Measurements from ENCODE around the gene UBALD1. TPM values are rescaled to one million over a fixed set of nuclear protein-coding genes. Genes with fewer than 3 reads are reported as not detected.

The UBALD1 gene
- total RNA-seq, 4 donors from 2014 or later, result 13.5 to 19.0 (median 15.4) TPM

GRCh38 chr16:4634768-4635167 lies 20.1 kb upstream of the UBALD1 start:
- intact Hi-C loops (cut with DNase I; ENCODE audit: low total_unique reads), result no loop called here
- in situ Hi-C loops (cut with MboI; ENCODE audit: low sequenced_read_pairs in 4 of 4), result no loop called here
- no peaks in the 10 kb centered on the region for H3K27me3 ChIP-seq
- DNase-seq (no peak), ATAC-seq (no peak)
- H3K4me3 ChIP-seq, result no peak overlapping the region
- H3K9me3 ChIP-seq, result no peaks in the 10 kb centered on the region
- H3K4me1 ChIP-seq, result peaks cover 0 to 4% of the 10 kb centered on the region in 2 donors
- TF ChIP-seq POLR2A (IDR thresholded peaks at IDR 0.05) (no peak), CTCF (IDR thresholded peaks at IDR 0.05 in 4 of 5, conservative IDR thresholded peaks at IDR 0.05 in 1 of 5) (no peak)
- H3K27ac ChIP-seq, result no peak overlapping the region
- no peaks in the 10 kb centered on the region for H3K36me3 ChIP-seq

- no peak overlapping the region for H3K4me3 ChIP-seq
- peaks cover 0 to 4% of the 10 kb centered on the region in 2 donors for H3K4me1 ChIP-seq
- no peaks in the 10 kb centered on the region for H3K36me3 ChIP-seq
- no peak for DNase-seq
- no peak overlapping the region for H3K27ac ChIP-seq
- in situ Hi-C loops (cut with MboI; ENCODE audit: low sequenced_read_pairs in 4 of 4) (no loop called here), intact Hi-C loops (cut with DNase I; ENCODE audit: low total_unique reads) (no loop called here)
- TF ChIP-seq CTCF (IDR thresholded peaks at IDR 0.05 in 4 of 5, conservative IDR thresholded peaks at IDR 0.05 in 1 of 5), result no peak
- TF ChIP-seq POLR2A (IDR thresholded peaks at IDR 0.05), result no peak
- no peak for ATAC-seq
- H3K9me3 ChIP-seq, result no peaks in the 10 kb centered on the region
- H3K27me3 ChIP-seq, result no peaks in the 10 kb centered on the region
Observed at GRCh38 chr16:4633910-4634635, 19.4 kb upstream of the UBALD1 start.

DNA sequence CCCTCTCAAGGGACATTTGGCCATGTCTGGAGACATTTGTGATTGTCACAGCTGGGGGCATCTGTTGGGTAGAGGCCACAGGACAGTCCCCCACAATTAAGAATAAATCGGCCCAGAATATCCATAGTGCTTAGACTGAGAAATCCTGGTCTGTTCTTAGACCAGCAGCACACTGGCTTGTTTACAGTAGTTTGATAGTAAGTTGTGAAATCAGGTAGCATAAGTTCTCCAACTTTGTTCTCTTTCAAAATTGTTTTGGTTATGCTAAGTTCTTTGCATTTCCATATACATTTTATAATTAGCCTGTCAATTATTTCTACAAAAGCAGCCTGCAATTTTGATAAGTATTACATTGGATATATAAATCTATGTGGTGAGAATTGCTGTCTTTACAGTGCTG lies 16.8 kb upstream of the UBALD1 start:
- in situ Hi-C loops (cut with MboI; ENCODE audit: low sequenced_read_pairs in 4 of 4), result no loop called here

DNA sequence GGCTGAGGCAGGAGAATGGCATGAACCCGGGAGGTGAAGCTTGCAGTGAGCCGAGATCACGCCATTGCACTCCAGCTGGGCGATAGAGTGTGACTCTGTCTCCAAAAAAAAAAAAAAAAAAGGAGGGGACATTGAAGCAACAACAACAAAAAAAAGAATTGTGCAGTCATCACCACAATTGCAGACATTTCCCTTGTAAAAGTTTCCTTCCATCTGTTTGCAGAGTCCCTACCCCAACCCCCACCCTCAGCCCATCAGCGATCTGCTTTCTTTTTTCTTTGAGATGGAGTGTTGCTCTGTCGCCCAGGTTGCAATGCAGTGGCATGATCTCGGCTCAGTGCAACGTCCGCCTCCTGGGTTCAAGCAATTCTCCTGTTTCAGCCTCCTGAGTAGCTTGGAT lies 13.6 kb upstream of the UBALD1 start:
- Histone ChIP-seq H3K4me3 (no peak overlapping the region), H3K27ac (no peak overlapping the region), H3K9me3 (no peaks in the 10 kb centered on the region), H3K4me1 (peaks cover 19% of the 10 kb centered on the region in 2 donors), H3K27me3 (no peaks in the 10 kb centered on the region), H3K36me3 (no peaks in the 10 kb centered on the region)
- in situ Hi-C loops (cut with MboI; ENCODE audit: low sequenced_read_pairs in 4 of 4) (no loop called here), intact Hi-C loops (cut with DNase I; ENCODE audit: low total_unique reads) (no loop called here)
- ATAC-seq (no peak), DNase-seq (no peak)
- TF ChIP-seq CTCF (IDR thresholded peaks at IDR 0.05 in 4 of 5, conservative IDR thresholded peaks at IDR 0.05 in 1 of 5), result no peak
- TF ChIP-seq POLR2A (IDR thresholded peaks at IDR 0.05), result no peak

More for the DNA sequence above, 16.8 kb upstream of the UBALD1 start:
- intact Hi-C loops (cut with DNase I; ENCODE audit: low total_unique reads), result no loop called here
- Histone ChIP-seq H3K36me3 (no peaks in the 10 kb centered on the region), H3K27ac (no peak overlapping the region), H3K27me3 (no peaks in the 10 kb centered on the region), H3K4me1 (peaks cover 1 to 6% of the 10 kb centered on the region in 2 donors), H3K9me3 (no peaks in the 10 kb centered on the region), H3K4me3 (no peak overlapping the region)
- TF ChIP-seq POLR2A (IDR thresholded peaks at IDR 0.05) (no peak), CTCF (IDR thresholded peaks at IDR 0.05 in 4 of 5, conservative IDR thresholded peaks at IDR 0.05 in 1 of 5) (no peak)
- no peak for DNase-seq
- no peak for ATAC-seq
